Measurements from ENCODE around the gene TOMM6.

- no peak for TF ChIP-seq CTCF (IDR thresholded peaks at IDR 0.05)
- TF ChIP-seq POLR2AphosphoS5 (IDR thresholded peaks at IDR 0.05): no peak
Observed at GRCh38 chr6:41785689-41786450, 1.6 kb upstream of the TOMM6 start.
